ENCODE results near the gene STARD3.
"Not testable (repeated sequence)": the region's sequence is repeated elsewhere in the genome, so short reads cannot be mapped to it uniquely, and the experiment has no call there.

Gene STARD3

GRCh38 chr17:39694593-39694992, 57.6 kb downstream of the STARD3 start:
- Mint-ChIP-seq H3K27ac (no peak overlapping the region), H3K9me3 (no peaks in the 10 kb centered on the region), H3K4me1 (peaks cover 3% of the 10 kb centered on the region), H3K27me3 (peaks cover 16% of the 10 kb centered on the region), H3K4me3 (no peak overlapping the region)
- ATAC-seq (no peak), DNase-seq (no peak)

DNA sequence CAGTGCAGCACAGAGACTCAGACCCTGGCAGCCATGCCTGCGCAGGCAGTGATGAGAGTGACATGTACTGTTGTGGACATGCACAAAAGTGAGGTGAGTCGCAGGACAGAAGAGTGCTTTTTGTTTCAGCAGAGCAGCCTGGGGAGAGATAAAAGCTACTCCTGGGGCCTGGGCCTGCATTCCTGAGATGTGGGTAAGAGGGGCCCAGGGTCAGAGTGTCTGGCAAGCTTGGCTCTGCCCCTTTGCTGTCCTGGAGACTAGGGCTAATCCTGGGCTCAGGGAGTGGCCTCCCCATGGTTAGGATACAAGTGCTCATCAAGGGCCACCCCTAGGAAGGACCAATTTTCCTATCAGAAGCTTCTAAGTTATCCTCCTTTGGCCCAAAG, 58.1 kb downstream of the STARD3 start:
- H3K27ac Mint-ChIP-seq: no peak overlapping the region
- DNase-seq (no peak), ATAC-seq (no peak)
- peaks cover 21% of the 10 kb centered on the region for H3K27me3 Mint-ChIP-seq
- H3K9me3 Mint-ChIP-seq: no peaks in the 10 kb centered on the region
- no peak overlapping the region for H3K4me3 Mint-ChIP-seq
- peaks cover 8% of the 10 kb centered on the region for H3K4me1 Mint-ChIP-seq

DNA sequence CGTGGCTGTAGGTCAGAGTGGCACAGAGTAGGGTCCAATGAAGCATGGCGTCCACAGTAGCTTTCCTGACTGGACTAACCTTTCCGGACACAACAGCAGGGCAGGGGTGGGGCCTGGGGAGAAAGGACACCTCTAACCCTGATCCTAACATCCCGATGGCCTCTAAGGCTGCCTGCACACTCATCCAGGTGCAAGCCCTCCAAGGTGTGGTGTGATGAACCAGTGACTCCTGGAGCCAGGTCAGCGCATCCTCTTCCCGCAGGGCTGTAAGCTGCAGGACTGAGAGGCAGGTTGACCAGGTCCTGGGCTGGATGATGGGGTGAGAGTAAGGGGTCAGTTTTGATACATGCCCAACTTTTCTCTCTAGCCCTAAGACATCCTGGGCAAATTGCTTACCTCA, 59.8 kb downstream of the STARD3 start:
- peaks cover 37% of the 10 kb centered on the region for H3K27me3 Mint-ChIP-seq
- H3K27ac Mint-ChIP-seq: no peak overlapping the region
- no peak overlapping the region for H3K4me3 Mint-ChIP-seq
- H3K4me1 Mint-ChIP-seq: peaks cover 18% of the 10 kb centered on the region
- no peaks in the 10 kb centered on the region for H3K9me3 Mint-ChIP-seq
- ATAC-seq: no peak
- DNase-seq: no peak

DNA sequence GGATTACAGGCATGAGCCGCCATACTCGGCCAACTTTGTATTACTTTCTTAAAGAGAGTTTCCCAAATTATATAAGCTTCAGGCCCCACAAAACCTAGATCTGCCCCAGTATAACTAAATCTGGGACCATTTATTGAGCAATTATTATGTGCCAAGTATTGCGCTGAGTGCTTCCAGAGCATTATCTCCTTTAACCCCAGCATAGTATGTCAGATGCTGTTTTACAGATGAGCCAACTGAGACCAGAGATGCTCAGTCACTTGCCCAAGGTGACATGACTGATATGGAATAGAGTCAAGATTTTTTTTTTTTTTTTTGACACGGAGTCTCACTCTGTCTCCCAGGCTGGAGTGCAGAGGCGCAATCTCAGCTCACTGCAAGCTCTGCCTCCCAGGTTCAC, 61.0 kb downstream of the STARD3 start:
- Mint-ChIP-seq H3K27me3 (peaks cover 49% of the 10 kb centered on the region), H3K9me3 (no peaks in the 10 kb centered on the region), H3K27ac (no peak overlapping the region)

GRCh38 chr17:39699157-39699817, 62.3 kb downstream of the STARD3 start:
- not testable (repeated sequence) for H3K27ac Mint-ChIP-seq, H3K9me3 Mint-ChIP-seq, DNase-seq, ATAC-seq
- peak overlapping the region; percentile 48 to 49 for H3K4me3 Mint-ChIP-seq
- peaks cover 27% of the 10 kb centered on the region for H3K4me1 Mint-ChIP-seq
- peaks cover 55% of the 10 kb centered on the region for H3K27me3 Mint-ChIP-seq

More for the DNA sequence above, 61.0 kb downstream of the STARD3 start:
- Mint-ChIP-seq H3K4me3 (no peak overlapping the region), H3K4me1 (peaks cover 18% of the 10 kb centered on the region)
- no peak for ATAC-seq
- DNase-seq: no peak

DNA sequence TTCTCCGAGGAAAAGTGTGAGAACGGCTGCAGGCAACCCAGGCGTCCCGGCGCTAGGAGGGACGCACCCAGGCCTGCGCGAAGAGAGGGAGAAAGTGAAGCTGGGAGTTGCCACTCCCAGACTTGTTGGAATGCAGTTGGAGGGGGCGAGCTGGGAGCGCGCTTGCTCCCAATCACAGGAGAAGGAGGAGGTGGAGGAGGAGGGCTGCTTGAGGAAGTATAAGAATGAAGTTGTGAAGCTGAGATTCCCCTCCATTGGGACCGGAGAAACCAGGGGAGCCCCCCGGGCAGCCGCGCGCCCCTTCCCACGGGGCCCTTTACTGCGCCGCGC, 62.8 kb downstream of the STARD3 start, which contains the start of gene ERBB2:
TSS of gene ERBB2 (plus strand) at position 247 of the 330 bp plus-strand sequence. CDS start 175 bp downstream, outside the sequence.
- no peak for ATAC-seq
- Mint-ChIP-seq H3K4me1 (peaks cover 27% of the 10 kb centered on the region), H3K27ac (no peak within 1 kb of the TSS), H3K9me3 (no peaks in the 10 kb centered on the region), H3K4me3 (peak within 1 kb of the TSS; percentile 48 to 49), H3K27me3 (peaks cover 55% of the 10 kb centered on the region)
- DNase-seq: no peak

DNA sequence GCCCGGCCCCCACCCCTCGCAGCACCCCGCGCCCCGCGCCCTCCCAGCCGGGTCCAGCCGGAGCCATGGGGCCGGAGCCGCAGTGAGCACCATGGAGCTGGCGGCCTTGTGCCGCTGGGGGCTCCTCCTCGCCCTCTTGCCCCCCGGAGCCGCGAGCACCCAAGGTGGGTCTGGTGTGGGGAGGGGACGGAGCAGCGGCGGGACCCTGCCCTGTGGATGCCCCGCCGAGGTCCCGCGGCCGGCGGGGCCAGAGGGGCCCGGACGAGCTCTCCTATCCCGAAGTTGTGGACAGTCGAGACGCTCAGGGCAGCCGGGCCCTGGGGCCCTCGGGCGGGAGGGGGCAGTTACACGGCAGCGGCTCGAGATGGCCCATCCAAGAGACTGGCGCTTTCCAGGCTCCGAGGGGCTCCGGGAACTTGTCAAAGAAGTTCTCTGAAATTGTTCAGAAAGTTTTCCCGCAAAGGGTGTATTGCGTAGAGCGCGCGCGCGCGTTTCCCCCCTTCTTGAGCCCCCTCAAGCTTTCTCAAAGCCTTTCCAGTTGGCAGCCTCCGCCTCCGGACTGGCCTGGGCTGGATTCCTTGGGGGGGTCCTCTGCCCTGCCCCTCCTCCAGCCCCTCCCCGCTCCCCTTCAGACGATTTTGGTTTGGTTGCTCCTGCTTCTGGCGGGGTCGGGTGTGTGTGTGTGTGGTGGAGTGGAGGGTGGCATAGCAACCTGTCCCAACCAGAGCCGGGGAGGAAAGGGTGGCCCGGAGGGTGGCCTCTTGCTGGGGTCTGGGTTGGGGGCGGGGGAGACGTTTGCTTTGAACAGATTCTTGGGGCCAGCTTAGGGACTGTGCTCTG, 63.4 kb downstream of the STARD3 start:
- H3K9me3 Mint-ChIP-seq: no peaks in the 10 kb centered on the region
- no peak overlapping the region for H3K4me3 Mint-ChIP-seq
- ATAC-seq (peak; percentile 42), DNase-seq (no peak)
- no peak overlapping the region for H3K27ac Mint-ChIP-seq
- peaks cover 55% of the 10 kb centered on the region for H3K27me3 Mint-ChIP-seq
- peaks cover 27% of the 10 kb centered on the region for H3K4me1 Mint-ChIP-seq

- H3K4me3 Mint-ChIP-seq: no peak overlapping the region
- no peak for ATAC-seq
- no peak overlapping the region for H3K27ac Mint-ChIP-seq
- DNase-seq: no peak
- peaks cover 55% of the 10 kb centered on the region for H3K27me3 Mint-ChIP-seq
- H3K9me3 Mint-ChIP-seq: no peaks in the 10 kb centered on the region
- peaks cover 27% of the 10 kb centered on the region for H3K4me1 Mint-ChIP-seq
These were observed 64.3 kb downstream of the STARD3 start for GRCh38 chr17:39701012-39701783.

DNA sequence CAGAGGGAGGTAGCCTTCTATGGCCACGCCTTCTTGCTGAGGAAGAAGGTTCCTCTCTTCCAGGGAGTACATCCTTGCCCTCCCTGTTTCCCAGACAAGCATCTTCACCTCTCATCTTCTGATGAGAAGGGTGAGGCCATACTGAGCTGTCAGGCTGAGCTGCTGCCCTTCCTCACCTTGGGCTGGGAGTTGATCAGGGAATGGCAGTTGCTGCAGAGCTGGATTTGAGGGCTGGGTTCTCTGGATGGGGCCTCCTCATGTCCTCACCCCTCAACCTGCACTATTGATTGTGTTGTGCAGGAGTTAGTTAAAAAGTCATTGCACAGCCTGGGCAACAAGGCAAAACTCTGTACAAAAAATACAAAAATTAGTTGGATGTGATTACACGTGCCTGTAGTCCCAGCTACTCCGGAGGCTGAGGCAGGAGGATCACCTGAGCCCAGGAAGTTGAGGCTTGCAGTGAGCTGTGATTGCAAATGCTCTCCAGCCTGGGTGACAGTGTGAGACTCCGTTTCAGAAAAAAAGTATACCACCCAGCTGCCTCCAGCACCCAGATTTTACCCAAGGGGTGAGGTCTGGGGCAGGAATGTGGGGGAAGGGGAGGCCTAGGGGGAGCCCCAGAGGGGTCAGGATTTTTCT, 65.0 kb downstream of the STARD3 start:
- no peak overlapping the region for H3K4me3 Mint-ChIP-seq
- DNase-seq: no peak
- H3K9me3 Mint-ChIP-seq: no peaks in the 10 kb centered on the region
- no peak for ATAC-seq
- peaks cover 55% of the 10 kb centered on the region for H3K27me3 Mint-ChIP-seq
- no peak overlapping the region for H3K27ac Mint-ChIP-seq
- H3K4me1 Mint-ChIP-seq: peaks cover 34% of the 10 kb centered on the region

DNA sequence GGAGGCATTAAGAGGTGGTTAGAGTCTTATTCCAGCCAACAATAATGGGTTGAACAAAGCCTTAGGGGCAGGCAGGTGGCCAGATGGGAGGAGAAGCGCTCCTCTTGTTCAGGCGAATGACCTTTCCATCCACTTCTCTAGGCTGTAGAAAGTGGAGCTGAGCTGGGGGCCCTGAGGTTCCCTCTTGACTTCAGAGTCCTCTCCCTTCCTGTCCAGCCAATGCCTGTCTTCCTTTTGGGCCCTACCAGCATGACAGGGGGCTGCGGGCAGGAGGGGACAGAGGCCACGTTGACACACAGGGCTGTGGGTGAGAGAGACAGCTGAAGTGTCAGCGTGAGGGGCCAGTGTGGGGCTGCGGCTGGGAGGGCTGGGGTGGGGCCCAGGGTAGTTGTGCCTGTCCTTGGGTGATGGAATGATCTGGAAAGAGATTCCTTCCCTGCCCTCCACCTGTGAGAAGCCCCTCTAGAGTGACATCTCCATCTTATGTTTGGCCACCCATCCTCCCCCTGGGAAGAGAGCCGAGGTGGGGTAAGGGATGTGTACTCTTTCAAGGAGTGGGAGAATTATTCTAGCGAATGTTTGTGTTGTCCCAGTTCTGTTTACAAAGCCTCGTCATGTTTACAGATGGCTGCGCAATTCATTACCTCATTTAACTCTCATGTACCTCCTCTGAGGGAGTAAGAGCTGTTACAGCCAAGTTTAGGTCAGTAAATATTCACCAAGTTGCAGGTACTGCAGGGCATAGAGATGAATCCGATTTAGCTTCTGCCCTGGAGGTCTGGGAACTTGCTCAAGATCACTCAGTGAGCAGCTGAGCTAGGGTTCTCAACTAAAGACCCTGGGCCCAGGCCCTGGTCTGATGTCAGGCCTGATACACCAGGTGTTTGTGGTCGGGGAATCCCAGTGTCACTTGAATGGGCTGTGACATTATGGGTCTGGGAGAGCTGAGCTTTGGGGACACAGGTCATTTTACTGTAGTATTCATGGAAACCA, 66.3 kb downstream of the STARD3 start:
- Mint-ChIP-seq H3K27me3 (peaks cover 53% of the 10 kb centered on the region), H3K27ac (no peak overlapping the region), H3K4me3 (no peak overlapping the region), H3K4me1 (peaks cover 42% of the 10 kb centered on the region), H3K9me3 (no peaks in the 10 kb centered on the region)
- ATAC-seq: peak; percentile 71
- no peak for DNase-seq

DNA sequence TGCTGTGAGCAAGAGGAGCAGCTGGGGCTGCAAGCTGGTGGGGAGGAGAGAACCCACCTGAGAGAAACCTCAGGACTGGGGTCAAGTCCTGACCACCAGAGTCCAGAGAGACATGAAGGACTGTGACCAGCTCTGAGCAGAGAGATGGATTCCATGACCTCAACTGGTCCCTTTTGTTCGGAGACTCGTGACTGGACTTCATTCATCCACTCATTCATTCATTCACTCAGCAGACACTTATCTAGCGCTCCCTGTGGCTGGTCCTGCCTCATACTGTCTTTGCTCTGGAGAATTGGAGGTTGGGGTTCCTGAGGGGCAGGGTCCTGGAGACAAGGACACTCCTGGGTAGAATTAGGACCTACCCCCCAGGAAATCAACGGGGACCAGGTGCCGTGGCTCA, 67.0 kb downstream of the STARD3 start:
- ATAC-seq (no peak), DNase-seq (no peak)
- Mint-ChIP-seq H3K4me1 (peaks cover 42% of the 10 kb centered on the region), H3K4me3 (no peak overlapping the region), H3K27ac (no peak overlapping the region), H3K9me3 (no peaks in the 10 kb centered on the region), H3K27me3 (peaks cover 46% of the 10 kb centered on the region)

GRCh38 chr17:39704821-39705551, 68.0 kb downstream of the STARD3 start:
- ATAC-seq (no peak), DNase-seq (no peak)
- Mint-ChIP-seq H3K27me3 (peaks cover 35% of the 10 kb centered on the region), H3K4me1 (peaks cover 35% of the 10 kb centered on the region), H3K9me3 (no peaks in the 10 kb centered on the region), H3K27ac (no peak overlapping the region), H3K4me3 (no peak overlapping the region)

DNA sequence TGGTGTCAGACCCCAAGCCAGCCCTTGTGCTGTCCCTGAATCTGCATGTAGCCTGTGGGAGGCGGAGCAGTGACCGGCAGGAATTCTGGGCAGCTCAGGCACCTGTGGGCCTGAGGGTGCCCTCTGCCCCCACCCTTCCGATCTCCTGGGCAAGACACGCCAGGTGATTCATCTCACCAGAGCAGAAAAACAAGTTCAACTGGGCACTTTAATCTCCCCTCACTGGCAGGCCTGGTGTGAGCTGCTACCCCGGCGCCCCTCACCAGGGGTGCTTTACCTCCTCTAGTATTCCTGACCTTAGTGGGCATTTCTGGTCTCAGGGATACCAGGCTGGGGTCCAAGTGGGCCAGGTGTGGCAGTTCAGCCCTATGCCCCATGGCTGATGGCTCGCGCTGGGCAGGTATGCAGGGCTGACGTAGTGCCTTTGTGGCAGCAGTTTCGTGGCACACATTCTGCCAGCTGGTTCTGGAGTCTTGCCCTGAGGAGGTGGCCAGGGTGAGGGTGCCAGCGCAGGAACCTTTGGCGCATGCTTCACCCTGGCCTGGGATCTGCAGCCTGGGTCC, 68.9 kb downstream of the STARD3 start:
- no peaks in the 10 kb centered on the region for H3K9me3 Mint-ChIP-seq
- H3K27me3 Mint-ChIP-seq: peaks cover 26% of the 10 kb centered on the region
- ATAC-seq (no peak), DNase-seq (no peak)
- peaks cover 27% of the 10 kb centered on the region for H3K4me1 Mint-ChIP-seq
- no peak overlapping the region for H3K27ac Mint-ChIP-seq
- H3K4me3 Mint-ChIP-seq: no peak overlapping the region

GRCh38 chr17:39706383-39706782, 69.4 kb downstream of the STARD3 start:
- no peaks in the 10 kb centered on the region for H3K9me3 Mint-ChIP-seq
- peaks cover 21% of the 10 kb centered on the region for H3K27me3 Mint-ChIP-seq
- H3K4me3 Mint-ChIP-seq: no peak overlapping the region
- no peak overlapping the region for H3K27ac Mint-ChIP-seq
- DNase-seq (no peak), ATAC-seq (no peak)
- H3K4me1 Mint-ChIP-seq: peaks cover 24% of the 10 kb centered on the region

All from stimulated activated naive CD8-positive, alpha-beta T cell treated with anti-CD3 and anti-CD28 coated beads, Interleukin-15, amount 100 ng/mL, for 72 hours (primary cell).